GM18499 (cell line): ENCODE data around the gene MAP4K1.
A peak's percentile ranks its signal among the peaks of the same experiment; 100 is the strongest.

ENCODE experiments used
- ATAC-seq: cut with Tn5 transposase; IDR thresholded peaks from one replicate; pipeline ENCODE4 v1.9.1; 2021; ENCODE audit warnings: moderate number of reproducible peaks; ENCODE audit not compliant: insufficient read depth, unreplicated experiment

Gene MAP4K1

DNA sequence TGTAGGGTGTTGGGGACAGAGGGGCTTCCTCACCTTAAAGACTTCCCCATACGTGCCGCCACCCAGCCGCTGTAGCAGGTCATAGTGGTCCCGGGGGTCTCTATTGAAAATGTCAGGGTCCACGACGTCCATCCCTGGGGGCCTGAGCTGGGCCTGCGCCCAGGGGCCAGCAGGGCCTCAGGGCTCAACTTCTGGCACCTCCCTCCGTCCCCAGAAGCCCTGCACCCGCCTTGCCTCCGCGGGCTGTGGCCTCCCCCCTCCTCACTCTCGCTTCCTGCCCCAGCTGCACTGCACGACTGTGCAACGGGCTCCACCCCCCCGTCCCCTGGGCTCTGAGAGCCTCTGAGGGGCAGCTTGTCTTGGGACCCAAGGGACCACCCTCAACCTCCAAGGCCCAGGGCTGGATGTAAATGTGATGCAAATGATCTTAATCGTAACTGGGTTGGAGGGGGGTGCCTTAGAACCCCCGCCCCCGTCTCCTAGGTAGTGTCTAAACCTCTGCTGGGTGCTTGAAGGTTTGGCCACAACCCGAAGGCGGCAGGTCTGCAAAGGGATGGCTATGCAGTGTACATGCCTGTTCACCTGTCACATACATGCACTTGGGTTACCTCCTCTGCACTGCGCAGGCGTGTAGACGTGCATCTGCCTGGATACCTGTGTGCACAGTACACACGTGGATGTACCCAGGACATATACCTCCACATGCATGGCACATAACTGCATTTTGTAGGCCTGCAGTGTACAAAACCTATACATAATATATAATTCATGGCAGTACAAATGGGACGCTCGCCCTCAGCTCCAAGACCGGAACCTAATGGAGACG, at the start of gene MAP4K1:
TSS of gene MAP4K1 (minus strand) at position 190 of the 826 bp plus-strand sequence. CDS start at position 132, 58 bp downstream.
- ATAC-seq, result peak; percentile 43

DNA sequence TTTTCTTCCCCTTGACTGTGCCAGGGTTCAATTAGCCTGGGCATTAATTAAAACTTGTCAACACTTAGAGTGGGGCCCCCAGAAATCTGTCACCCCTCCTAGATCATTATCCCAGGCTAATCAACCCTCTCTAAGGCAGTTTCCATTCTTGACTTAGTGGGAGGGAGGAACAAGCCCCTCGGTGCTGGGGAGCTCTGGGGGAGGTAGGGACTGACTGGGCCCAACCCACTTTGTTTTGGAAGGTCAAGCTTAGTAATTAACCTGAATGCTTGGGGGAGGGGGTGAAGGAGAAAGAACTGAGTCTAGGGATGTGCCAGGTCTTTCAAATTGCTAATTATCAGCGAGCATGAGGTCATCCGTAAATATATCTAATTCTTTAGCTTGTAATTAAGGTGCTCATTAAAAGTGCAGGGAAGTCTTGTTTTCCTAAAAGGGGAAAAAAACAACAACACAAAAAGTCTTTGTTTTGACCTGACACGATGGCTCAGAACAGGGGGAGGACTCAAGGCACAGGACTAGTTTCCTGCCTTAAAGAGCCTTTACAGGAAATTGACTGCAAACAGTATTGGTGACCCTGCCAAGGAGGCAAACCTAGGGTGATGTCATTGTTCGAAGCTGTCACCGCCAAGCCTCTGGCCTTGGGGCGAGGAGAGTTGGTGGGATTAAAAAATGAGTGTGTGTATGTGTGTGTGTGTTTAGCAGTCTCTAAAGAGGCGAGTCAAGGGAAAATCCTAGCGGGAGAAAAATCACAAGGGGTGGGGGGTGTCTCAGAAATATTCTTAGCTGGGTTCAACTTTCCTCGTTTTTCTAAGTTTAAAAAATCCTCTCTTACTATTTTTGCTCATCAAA, 49.1 kb upstream of the MAP4K1 start:
- no peak for ATAC-seq

DNA sequence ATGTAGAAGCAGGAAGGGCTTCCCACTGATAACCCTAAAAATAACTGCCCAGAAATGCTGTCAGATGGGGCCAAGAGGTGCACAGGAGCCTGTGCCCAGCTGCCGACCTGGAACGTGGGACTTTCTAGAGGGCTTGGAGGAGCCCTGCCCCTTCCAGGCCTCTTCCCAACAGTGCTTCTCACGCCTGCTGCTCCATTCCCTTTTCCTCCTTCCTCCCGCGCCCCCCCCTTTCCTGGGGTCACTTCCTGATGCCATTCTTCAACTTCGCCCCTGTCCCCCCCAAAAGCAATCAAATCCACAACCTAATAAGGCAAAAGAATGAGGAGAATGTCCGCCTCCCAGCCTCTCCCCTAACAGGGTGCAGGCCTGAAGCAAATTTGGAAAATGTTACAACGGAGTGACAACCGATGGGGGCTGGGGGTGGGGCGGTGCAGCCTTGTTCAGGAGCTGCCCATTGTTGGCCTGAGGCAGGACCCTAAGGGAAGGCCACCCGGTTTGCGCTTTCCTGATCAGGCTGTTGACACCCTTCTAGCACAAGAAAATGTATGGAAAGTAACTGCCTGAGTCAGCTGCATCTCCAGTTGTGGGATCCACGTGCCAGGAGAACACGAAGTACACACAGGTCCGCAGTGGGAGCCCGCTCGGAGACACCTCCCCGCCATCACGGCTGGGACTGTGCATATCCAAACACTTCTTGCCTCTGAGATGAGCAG, 48.4 kb upstream of the MAP4K1 start:
- ATAC-seq, result no peak

DNA sequence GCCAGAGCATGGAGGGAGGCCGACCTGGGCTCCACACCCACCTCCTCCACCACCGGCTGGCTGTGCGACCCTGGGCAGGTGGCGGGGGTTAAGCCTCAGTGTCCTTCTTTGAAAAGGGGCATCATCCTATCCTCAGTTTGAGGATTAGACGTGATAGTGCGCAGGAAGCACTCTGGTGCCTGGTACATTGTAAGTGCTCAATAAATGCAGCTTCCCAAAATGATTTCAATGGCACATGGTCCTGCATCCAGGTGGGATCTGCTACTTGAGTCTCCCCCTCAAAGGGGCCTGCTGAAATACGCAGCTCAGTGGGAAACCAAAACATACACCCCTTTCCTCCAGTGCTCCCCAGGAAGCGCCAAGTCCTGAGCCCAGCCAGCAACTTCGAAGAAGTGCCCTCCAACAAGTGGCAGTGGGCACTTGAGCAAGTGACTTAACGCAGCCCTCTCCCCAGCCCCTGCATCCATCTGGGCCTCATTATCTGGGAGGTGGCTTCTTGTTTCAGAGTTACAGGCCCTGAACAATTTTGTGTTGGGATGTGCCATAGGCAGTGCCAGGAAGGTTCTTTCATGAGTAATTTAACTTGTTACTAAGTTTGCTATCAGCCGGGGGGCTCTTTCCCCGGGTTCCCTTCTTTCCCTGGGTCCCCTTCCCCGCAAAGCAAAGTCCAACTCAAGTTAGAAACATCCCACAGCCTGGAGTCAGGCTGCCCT, 47.6 kb upstream of the MAP4K1 start:
- no peak for ATAC-seq

DNA sequence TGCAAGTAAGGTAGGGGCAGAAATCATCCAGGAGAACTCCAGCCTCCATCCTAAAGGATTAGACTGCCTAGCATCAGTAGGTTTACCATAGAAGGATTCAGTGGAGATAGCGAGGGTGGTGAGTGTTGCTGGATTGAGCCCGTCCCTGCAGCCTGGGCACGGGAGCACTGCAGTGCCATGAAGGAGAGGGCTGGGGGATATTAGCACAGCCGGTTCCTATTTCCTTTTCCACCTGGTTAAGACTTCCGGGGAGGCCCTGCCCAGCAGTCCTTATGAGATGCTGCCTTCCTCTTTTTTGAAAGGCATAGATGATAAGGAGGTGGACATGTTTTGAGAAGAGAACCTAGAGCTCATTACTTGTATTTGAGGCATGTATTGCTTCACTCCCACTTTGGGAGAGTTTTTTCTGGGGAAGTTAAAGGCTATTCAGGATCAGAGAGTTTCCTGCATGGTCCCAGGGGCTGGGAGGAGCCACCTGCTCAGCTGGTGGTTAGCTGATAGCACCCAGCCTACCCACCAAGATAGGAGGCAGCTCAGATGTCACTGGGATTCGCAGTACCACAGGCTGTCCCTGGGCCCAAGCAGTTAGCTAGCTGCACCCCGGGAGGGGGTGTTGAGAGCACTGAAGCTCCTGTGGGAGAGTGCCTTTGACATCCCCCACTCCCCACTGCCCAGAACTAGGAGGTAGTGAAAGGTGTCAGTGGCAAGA, 46.9 kb upstream of the MAP4K1 start:
- no peak for ATAC-seq

DNA sequence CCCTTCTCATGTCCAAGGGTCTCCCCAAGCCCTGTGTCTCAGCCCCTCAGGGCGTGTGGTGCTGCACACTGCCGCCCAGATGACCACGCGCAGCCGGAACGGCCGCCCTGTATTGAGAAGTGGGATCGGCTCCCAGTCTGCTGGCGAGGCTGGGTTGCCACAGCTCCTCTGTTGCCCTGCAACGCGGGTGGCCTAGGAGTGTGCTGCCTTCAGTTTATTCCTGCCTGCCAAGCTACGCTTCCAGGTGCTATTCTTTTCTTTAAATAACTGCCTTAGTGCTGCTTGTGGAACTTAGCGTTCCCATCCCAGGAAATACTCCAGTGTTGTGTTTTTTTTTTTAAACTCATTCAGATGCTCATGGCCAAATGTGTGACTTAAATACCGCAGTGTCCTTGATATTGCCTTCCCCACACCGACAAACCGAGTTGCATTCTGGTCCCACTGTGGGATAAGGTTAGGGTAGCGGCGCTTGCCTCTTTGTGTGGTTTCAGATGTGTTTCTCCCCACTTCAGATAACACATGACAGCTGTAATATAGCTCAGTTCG, 46.3 kb upstream of the MAP4K1 start:
- no peak for ATAC-seq

DNA sequence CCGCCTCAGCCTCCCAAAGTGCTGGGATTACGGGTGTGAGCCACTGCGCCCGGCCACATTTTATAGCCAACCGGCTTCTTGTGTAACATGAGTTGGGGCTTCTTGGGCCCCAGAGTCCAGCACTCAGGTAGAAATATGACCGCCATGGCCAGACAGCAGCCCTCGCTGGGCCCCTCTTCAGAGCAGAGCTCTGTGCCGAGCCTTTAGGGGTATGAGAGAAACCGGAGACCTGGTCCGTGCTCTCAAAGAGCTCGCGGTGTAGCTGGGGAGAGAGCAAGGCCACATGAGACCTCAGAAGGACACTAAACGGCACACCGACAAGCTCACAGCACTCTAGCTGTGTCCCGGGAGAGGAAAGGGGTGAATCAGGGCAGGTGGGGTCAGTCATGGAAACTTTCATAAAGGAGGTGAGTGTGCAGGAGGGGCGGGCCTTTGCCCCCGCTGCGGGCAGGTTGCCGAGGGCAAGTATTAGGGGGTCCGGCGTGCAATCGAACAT, 45.5 kb upstream of the MAP4K1 start:
- ATAC-seq, result no peak

DNA sequence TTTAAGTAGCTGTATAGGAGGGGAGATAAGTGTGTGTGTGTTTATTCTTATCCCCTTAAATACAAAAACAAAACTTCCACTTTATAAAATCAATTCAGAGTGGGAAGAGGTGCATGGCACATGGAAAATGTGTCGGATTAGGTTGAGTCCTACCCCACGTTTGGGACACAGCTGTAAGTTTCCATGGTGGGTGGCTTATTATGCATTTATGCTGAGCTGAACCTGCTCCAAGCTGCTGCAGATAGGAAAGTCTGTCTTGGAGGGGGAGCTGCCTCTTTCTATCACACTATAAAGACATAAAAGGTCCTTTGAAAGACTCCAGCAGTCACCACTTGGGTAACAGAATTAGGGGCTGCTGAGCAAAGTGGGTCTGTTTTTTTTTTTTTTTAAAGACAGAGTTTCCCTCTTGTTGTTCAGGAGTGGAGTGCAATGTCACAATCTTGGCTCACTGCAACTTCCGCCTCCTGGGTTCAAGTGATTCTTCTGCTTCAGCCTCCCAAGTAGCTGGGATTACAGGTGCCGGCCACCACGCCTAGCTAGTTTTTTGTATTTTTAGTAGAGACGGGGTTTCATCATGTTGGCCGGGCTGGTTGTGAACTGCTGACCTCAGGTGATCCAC, 44.9 kb upstream of the MAP4K1 start:
- no peak for ATAC-seq

DNA sequence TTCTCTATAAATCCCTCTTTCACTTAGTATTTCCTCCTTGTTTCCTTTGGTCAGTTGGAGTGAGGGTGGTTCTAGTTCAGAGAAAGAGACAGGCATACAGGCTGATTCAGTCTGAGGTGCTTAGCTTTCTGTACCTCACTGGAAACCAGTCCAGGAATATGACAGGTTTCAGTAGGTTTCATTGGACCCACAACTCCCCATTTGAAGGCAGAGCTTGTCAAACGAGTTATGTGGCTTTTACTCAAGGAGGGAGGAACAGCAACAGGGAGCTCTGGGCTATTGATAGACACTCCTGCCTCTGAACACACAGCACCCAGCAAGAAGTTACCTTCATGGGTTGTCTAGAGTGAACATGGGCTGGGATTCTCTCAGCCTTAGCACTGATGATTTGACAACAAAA, 44.2 kb upstream of the MAP4K1 start:
- ATAC-seq, result no peak

DNA sequence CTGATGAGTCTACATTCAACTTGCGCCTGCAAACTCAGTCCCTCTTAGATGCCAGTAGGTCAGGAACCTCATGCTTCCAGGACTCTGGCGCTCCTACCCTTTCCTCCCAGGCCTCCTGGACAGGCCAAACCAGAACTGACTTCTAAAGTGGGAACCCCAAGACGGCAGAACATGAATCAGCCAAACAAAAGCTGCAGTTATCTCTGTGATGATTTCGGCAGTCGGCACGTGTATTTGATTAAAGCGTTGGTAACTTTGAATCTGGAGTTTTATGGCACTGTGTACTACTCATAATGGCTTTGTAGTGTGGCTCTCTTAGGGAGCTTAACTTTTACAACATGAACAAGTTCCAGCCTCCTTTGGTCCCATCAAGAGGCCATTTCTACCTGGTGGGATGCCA, 43.4 kb upstream of the MAP4K1 start:
- ATAC-seq, result no peak

DNA sequence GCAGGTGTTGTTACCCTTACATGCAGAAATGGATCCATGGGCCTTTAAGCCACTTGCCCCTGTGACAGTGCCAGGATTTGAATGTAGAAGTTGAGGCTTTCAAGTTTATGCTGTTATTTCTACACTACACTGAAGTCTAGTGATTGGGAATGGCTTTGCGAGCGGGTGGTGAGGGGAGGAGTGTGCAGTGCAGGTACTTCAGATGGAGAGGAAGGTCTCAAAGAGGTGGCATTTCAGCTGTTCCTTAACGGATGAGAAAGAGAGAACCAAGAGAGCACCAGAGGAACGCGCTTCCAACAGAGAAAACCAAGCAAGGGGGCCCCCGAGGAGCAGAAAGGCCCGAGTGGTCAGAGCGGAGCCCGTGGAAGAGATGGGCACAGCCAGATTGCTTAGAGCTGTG, 43.0 kb upstream of the MAP4K1 start:
- ATAC-seq, result no peak

DNA sequence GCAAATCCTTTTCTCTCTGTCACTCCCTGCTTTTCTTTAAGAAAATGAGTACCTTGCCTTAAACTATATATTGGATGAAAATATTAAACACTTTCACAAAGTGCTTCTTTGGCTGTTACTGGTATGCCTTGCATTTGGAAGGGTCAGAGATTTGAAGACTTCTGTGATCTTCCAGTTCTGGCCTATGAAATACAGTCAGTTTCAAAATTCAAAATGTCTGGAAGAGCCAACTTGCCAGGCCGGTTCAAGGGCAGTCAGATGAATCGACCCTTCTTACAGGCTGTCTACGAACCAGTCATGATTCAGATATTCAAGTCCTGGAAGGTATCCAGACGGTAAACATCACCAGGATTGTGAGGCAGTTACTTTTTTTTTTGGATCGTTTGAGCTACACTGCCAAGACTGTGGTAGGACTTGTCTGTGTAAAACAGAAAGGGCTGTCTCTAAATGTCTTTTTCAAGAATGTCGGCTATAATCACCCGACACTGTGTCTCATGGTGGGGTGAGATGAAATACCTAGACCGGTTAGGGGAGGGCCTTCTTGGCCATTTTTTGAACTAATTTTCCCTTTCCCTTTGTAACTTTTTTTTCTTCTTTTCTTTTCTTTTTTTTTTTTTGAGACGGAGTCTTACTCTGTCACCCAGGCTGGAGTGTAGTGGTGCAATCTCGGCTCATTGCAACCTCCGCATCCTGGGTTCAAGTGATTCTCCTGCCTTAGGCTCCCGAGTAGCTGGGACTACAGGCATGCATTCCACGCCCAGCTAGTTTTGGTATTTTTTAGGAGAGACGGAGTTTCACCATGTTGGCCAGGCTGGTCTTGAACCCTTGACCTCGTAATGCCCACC, 40.9 kb upstream of the MAP4K1 start:
- no peak for ATAC-seq

DNA sequence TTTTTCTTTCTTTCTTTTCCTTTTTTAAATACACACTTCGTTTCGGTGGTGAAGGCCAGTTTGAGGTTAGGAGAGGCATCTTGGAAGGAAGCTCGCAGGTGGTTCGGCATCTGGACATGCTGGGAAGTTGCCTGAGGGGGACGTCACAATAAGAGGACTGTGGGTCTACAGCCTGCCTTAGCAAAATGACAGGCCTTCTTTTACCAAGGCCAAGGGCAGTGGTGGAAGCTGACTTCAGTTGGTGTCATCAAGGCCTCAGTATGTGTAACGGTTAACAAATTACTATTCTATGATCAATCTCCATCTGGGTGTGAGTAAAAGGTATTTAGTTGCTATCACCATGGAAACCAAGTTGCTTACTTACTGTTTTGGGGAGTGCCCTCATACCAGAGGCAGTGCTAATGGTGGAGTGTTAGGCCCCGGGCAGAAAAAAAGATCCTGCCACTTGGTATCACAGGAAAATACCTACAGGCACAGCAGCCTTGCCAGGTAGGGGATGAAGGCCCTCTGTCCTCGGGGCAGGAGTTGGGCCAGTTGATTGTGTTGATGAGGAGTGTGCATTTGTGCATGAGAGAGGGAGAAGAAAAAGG, 40.0 kb upstream of the MAP4K1 start:
- no peak for ATAC-seq

DNA sequence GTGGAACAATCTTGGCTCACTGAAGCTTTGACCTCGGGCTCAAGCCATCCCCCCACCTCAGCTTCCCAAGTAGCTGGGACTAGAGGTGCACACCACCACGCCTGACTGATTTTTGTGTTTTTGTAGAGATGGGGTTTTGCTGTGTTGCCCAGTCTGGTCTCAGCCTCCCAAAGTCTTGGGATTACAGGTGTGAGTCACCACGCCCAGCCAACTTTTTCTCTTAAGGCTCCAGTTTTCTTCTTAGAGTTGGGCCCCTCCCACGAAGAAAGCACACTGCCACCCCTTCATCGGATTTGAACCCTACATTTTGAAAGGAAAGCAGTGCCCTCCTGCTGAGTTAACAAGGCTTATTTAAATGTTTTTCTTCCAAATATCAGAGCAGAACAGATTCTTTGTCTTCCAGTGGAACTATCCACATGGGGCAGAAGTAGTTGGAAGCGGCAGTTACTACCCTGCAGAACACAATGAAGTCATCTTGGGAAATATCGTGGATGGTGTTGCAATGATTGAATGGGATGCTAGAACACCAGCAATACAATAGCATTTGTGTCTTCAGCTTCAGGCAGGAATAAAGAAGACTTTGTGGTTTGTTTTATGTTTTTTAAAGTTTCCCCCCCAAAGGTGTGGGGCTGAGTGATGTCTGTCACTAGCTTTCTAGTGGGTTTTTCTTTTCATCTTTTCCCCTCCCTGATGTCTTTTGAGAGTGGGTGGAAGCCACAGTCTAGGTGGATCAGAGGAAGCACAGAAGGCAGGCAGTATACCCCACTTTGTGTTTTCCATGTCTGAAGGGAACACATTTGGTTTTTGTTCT, 38.6 kb upstream of the MAP4K1 start:
- no peak for ATAC-seq

DNA sequence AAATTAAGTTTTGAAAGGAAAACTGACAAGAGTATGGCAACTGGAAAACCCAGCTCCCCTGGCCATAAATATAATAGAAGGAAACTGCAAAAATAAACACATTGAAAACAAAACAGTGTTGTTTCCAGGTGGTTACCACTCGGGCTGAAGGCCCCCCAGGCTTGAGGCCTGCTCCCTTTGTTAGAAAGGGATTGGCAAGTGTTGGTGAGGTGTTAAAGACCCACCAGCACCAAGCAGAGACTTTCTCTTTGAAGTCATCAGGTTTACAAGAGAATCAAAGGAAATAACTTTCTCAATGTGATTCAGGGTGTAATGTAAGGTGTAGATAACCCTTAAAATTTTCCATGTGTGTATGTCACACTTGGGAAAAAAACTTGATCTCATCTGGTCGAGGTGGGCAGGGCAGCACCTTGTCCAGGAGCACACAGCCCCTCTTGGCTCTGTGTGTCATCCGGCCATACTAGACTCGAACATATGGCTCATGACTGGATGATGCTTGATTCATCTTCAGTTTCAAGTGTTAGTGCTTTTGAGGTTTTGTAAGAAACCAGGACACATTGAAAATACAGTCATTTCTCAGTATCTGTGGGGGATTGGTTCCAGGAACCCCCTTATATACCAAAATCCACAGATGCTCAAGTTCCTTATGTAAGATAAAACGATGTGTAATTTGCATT, 37.5 kb upstream of the MAP4K1 start:
- no peak for ATAC-seq

DNA sequence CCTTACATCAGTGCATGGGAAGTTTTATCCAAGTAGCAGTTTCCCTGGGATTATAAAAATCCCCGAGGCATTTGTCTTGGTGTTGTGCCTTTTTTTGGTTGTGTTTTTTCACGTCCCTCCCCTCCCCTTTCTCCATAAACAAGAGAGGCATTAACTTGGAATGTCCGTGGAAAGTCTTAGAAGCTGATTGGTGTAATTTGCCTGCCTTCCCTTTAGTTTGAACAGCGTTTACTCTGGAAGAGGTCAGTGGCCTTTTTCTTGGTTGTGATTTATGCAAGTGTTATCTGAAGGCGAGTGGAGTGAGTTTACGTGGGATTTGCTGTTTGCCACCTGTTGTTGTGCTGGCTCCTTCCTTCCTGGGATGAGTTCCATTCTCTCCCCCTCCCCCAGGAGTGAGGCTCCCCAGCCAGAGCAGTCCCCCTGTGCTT, 36.9 kb upstream of the MAP4K1 start:
- ATAC-seq, result no peak
